NCI-H2107 treated with DMSO at 0.1 percent for 48 hours (cell line): ENCODE results near the gene OR2C1.

ENCODE experiments used
- DNase-seq: peaks from one replicate; lab custom pipeline; 2025; ENCODE audit not compliant: unreplicated experiment; lab: John Stamatoyannopoulos, UW

OR2C1 gene

GRCh38 chr16:3389663-3390338, 34.1 kb downstream of the OR2C1 start:
- peak; percentile 32 for DNase-seq

GRCh38 chr16:3400446-3400778, 44.7 kb downstream of the OR2C1 start:
- no peak for DNase-seq

GRCh38 chr16:3400779-3401688, 45.3 kb downstream of the OR2C1 start, which contains the start of the genes ZNF174 and ZSCAN32:
TSS of gene ZNF174 (plus strand) at chr16:3401215. CDS start at chr16:3402005, 790 bp downstream.
TSS of gene ZSCAN32 (minus strand) at chr16:3401004. CDS start at chr16:3397557, 3,447 bp downstream.
- DNase-seq = peak; percentile 96

DNA sequence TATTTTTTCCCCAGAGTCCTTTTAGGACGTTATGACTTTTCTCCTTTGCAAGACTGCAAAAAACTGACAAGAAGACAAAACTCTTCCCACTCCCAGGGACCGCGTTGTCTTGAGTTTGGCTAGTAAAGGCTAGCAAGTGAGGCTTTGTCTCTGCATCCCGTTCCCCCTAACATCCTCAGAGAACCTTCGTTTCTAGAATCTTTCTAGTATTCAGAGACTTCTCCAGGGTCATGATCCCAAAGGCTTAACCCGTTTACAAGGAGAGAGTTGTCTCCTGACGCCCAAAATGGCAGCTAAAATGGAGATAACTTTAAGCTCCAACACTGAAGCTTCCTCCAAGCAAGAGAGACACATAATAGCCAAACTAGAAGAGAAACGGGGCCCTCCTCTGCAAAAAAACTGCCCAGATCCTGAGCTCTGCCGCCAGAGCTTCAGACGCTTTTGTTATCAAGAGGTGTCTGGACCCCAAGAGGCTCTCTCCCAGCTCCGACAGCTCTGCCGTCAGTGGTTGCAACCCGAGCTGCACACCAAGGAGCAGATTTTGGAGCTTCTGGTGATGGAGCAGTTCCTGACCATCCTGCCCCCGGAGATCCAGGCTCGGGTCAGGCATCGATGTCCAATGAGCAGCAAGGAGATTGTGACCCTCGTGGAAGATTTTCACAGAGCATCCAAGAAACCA, 46.2 kb downstream of the OR2C1 start:
- DNase-seq = peak; percentile 5
